Measurements from ENCODE around the gene PPP1R14D. TPM values are rescaled to one million over a fixed set of nuclear protein-coding genes. Genes with fewer than 3 reads are reported as not detected.

PPP1R14D gene
- total RNA-seq = not detected in 2 replicates

GRCh38 chr15:40828447-40829036 is at the start of gene PPP1R14D:
PPP1R14D (minus strand) TSS chr15:40828708; CDS start chr15:40828641, 67 bp downstream.

GRCh38 chr15:40873694-40874561 is 45.4 kb upstream of the PPP1R14D start, which contains the start of gene RHOV:
RHOV (minus strand) TSS chr15:40874234; CDS start chr15:40874139, 95 bp downstream.

GRCh38 chr15:40843885-40844695 is 15.6 kb upstream of the PPP1R14D start, which contains the start of gene SPINT1:
SPINT1 (plus strand) TSS chr15:40844048; CDS start chr15:40844555, 507 bp downstream.

GRCh38 chr15:40807028-40807887 is 21.2 kb downstream of the PPP1R14D start, which contains the start of the genes DNAJC17 and ZFYVE19:
DNAJC17 (minus strand) TSS chr15:40807473; CDS start chr15:40807446, 27 bp downstream.
ZFYVE19 (plus strand) TSS chr15:40807089; CDS start chr15:40807590, 501 bp downstream.

GRCh38 chr15:40769274-40770146 is 59.0 kb downstream of the PPP1R14D start, which contains the start of gene C15orf62:
C15orf62 (plus strand) TSS chr15:40769980; CDS start chr15:40770496, 516 bp downstream.

Other genes starting within 250 kb of the PPP1R14D start
- gene KNL1, start 234.5 kb downstream of the PPP1R14D start, total RNA-seq = 1.2 and 14.2 TPM in 2 replicates
- gene RAD51, start 133.5 kb downstream of the PPP1R14D start, total RNA-seq = 0.30 and 4.8 TPM in 2 replicates
- gene RMDN3, start 73.5 kb downstream of the PPP1R14D start, total RNA-seq = 25.7 and 26.4 TPM in 2 replicates
- gene GCHFR, start 64.6 kb downstream of the PPP1R14D start, total RNA-seq = 0.60 and 2.4 TPM in 2 replicates
- under 0.01 and 0.05 TPM in 2 replicates for gene C15orf62, start 58.7 kb downstream of the PPP1R14D start, total RNA-seq
- gene ZFYVE19, start 21.6 kb downstream of the PPP1R14D start, total RNA-seq = 15.1 and 19.3 TPM in 2 replicates
- 7.7 and 27.2 TPM in 2 replicates for gene DNAJC17, start 21.2 kb downstream of the PPP1R14D start, total RNA-seq
- 0.30 and 0.78 TPM in 2 replicates for gene SPINT1, start 15.3 kb upstream of the PPP1R14D start, total RNA-seq
- gene RHOV, start 45.5 kb upstream of the PPP1R14D start, total RNA-seq = under 0.01 TPM in 1 of 2 replicates, not detected in the other
- 49.3 and 53.2 TPM in 2 replicates for gene VPS18, start 65.7 kb upstream of the PPP1R14D start, total RNA-seq
- 0.14 and 0.30 TPM in 2 replicates for gene DLL4, start 100.6 kb upstream of the PPP1R14D start, total RNA-seq
- gene CHAC1, start 124.8 kb upstream of the PPP1R14D start, total RNA-seq = 9.5 and 41.9 TPM in 2 replicates

Data from smooth muscle cell of the umbilical artery (primary cell).